ENCODE data around the gene OBSCN.

OBSCN gene

GRCh38 chr1:228337711-228338520 is 130.1 kb downstream of the OBSCN start:
- Histone ChIP-seq H3K9me3 (ENCODE audit: control insufficient read depth, insufficient read depth, low read length) (no peaks in the 10 kb centered on the region), H3K27me3 (ENCODE audit: control insufficient read depth, insufficient read depth, low read length) (no peaks in the 10 kb centered on the region), H3K36me3 (ENCODE audit: control insufficient read depth, insufficient read depth, low read length) (peaks cover 5% of the 10 kb centered on the region), H3K4me3 (ENCODE audit: low read depth, low read length) (no peak overlapping the region), H3K9ac (ENCODE audit: low read depth, low read length) (no peak overlapping the region), H3K4me1 (ENCODE audit: control insufficient read depth, insufficient read depth, low read length) (no peaks in the 10 kb centered on the region), H3K27ac (ENCODE audit: low read depth, low read length) (no peak overlapping the region)

GRCh38 chr1:228338521-228339051 is 130.7 kb downstream of the OBSCN start:
- H3K4me3 ChIP-seq (ENCODE audit: low read depth, low read length), result no peak overlapping the region
- H3K9ac ChIP-seq (ENCODE audit: low read depth, low read length), result no peak overlapping the region
- H3K36me3 ChIP-seq (ENCODE audit: control insufficient read depth, insufficient read depth, low read length), result peaks cover 5% of the 10 kb centered on the region
- H3K27ac ChIP-seq (ENCODE audit: low read depth, low read length), result no peak overlapping the region
- H3K4me1 ChIP-seq (ENCODE audit: control insufficient read depth, insufficient read depth, low read length), result no peaks in the 10 kb centered on the region
- H3K27me3 ChIP-seq (ENCODE audit: control insufficient read depth, insufficient read depth, low read length), result no peaks in the 10 kb centered on the region
- H3K9me3 ChIP-seq (ENCODE audit: control insufficient read depth, insufficient read depth, low read length), result no peaks in the 10 kb centered on the region

- no peak overlapping the region for H3K9ac ChIP-seq (ENCODE audit: low read depth, low read length)
- H3K4me1 ChIP-seq (ENCODE audit: control insufficient read depth, insufficient read depth, low read length), result no peaks in the 10 kb centered on the region
- no peak overlapping the region for H3K27ac ChIP-seq (ENCODE audit: low read depth, low read length)
- peaks cover 5% of the 10 kb centered on the region for H3K36me3 ChIP-seq (ENCODE audit: control insufficient read depth, insufficient read depth, low read length)
- H3K27me3 ChIP-seq (ENCODE audit: control insufficient read depth, insufficient read depth, low read length), result no peaks in the 10 kb centered on the region
- no peak overlapping the region for H3K4me3 ChIP-seq (ENCODE audit: low read depth, low read length)
- H3K9me3 ChIP-seq (ENCODE audit: control insufficient read depth, insufficient read depth, low read length), result no peaks in the 10 kb centered on the region
Measured at GRCh38 chr1:228339059-228339704, 131.3 kb downstream of the OBSCN start.

GRCh38 chr1:228339766-228340685 is 132.2 kb downstream of the OBSCN start:
- Histone ChIP-seq H3K36me3 (ENCODE audit: control insufficient read depth, insufficient read depth, low read length) (peaks cover 5% of the 10 kb centered on the region), H3K27me3 (ENCODE audit: control insufficient read depth, insufficient read depth, low read length) (no peaks in the 10 kb centered on the region), H3K9me3 (ENCODE audit: control insufficient read depth, insufficient read depth, low read length) (no peaks in the 10 kb centered on the region), H3K4me1 (ENCODE audit: control insufficient read depth, insufficient read depth, low read length) (no peaks in the 10 kb centered on the region), H3K4me3 (ENCODE audit: low read depth, low read length) (no peak overlapping the region), H3K27ac (ENCODE audit: low read depth, low read length) (no peak overlapping the region), H3K9ac (ENCODE audit: low read depth, low read length) (no peak overlapping the region)

- Histone ChIP-seq H3K27ac (ENCODE audit: low read depth, low read length) (no peak overlapping the region), H3K36me3 (ENCODE audit: control insufficient read depth, insufficient read depth, low read length) (peaks cover 5% of the 10 kb centered on the region), H3K9me3 (ENCODE audit: control insufficient read depth, insufficient read depth, low read length) (no peaks in the 10 kb centered on the region), H3K4me1 (ENCODE audit: control insufficient read depth, insufficient read depth, low read length) (no peaks in the 10 kb centered on the region), H3K9ac (ENCODE audit: low read depth, low read length) (no peak overlapping the region), H3K27me3 (ENCODE audit: control insufficient read depth, insufficient read depth, low read length) (no peaks in the 10 kb centered on the region), H3K4me3 (ENCODE audit: low read depth, low read length) (no peak overlapping the region)
Measured at GRCh38 chr1:228340686-228341449, 133.0 kb downstream of the OBSCN start.

GRCh38 chr1:228341450-228341813 is 133.6 kb downstream of the OBSCN start:
- no peak overlapping the region for H3K27ac ChIP-seq (ENCODE audit: low read depth, low read length)
- H3K9me3 ChIP-seq (ENCODE audit: control insufficient read depth, insufficient read depth, low read length), result no peaks in the 10 kb centered on the region
- H3K9ac ChIP-seq (ENCODE audit: low read depth, low read length), result no peak overlapping the region
- no peaks in the 10 kb centered on the region for H3K4me1 ChIP-seq (ENCODE audit: control insufficient read depth, insufficient read depth, low read length)
- H3K36me3 ChIP-seq (ENCODE audit: control insufficient read depth, insufficient read depth, low read length), result peaks cover 5% of the 10 kb centered on the region
- no peak overlapping the region for H3K4me3 ChIP-seq (ENCODE audit: low read depth, low read length)
- no peaks in the 10 kb centered on the region for H3K27me3 ChIP-seq (ENCODE audit: control insufficient read depth, insufficient read depth, low read length)

GRCh38 chr1:228341814-228342626 is 134.2 kb downstream of the OBSCN start:
- Histone ChIP-seq H3K27me3 (ENCODE audit: control insufficient read depth, insufficient read depth, low read length) (no peaks in the 10 kb centered on the region), H3K4me3 (ENCODE audit: low read depth, low read length) (no peak overlapping the region), H3K9ac (ENCODE audit: low read depth, low read length) (no peak overlapping the region), H3K4me1 (ENCODE audit: control insufficient read depth, insufficient read depth, low read length) (no peaks in the 10 kb centered on the region), H3K36me3 (ENCODE audit: control insufficient read depth, insufficient read depth, low read length) (peaks cover 5% of the 10 kb centered on the region), H3K9me3 (ENCODE audit: control insufficient read depth, insufficient read depth, low read length) (no peaks in the 10 kb centered on the region), H3K27ac (ENCODE audit: low read depth, low read length) (no peak overlapping the region)

- Histone ChIP-seq H3K36me3 (ENCODE audit: control insufficient read depth, insufficient read depth, low read length) (peaks cover 5% of the 10 kb centered on the region), H3K4me3 (ENCODE audit: low read depth, low read length) (no peak overlapping the region), H3K9ac (ENCODE audit: low read depth, low read length) (no peak overlapping the region), H3K27ac (ENCODE audit: low read depth, low read length) (no peak overlapping the region), H3K27me3 (ENCODE audit: control insufficient read depth, insufficient read depth, low read length) (no peaks in the 10 kb centered on the region), H3K4me1 (ENCODE audit: control insufficient read depth, insufficient read depth, low read length) (no peaks in the 10 kb centered on the region), H3K9me3 (ENCODE audit: control insufficient read depth, insufficient read depth, low read length) (no peaks in the 10 kb centered on the region)
Measured at GRCh38 chr1:228342627-228343190, 134.9 kb downstream of the OBSCN start.

- H3K4me3 ChIP-seq (ENCODE audit: low read depth, low read length), result no peak overlapping the region
- H3K4me1 ChIP-seq (ENCODE audit: control insufficient read depth, insufficient read depth, low read length), result no peaks in the 10 kb centered on the region
- H3K9me3 ChIP-seq (ENCODE audit: control insufficient read depth, insufficient read depth, low read length), result no peaks in the 10 kb centered on the region
- H3K27me3 ChIP-seq (ENCODE audit: control insufficient read depth, insufficient read depth, low read length), result no peaks in the 10 kb centered on the region
- no peak overlapping the region for H3K9ac ChIP-seq (ENCODE audit: low read depth, low read length)
- peaks cover 5% of the 10 kb centered on the region for H3K36me3 ChIP-seq (ENCODE audit: control insufficient read depth, insufficient read depth, low read length)
- H3K27ac ChIP-seq (ENCODE audit: low read depth, low read length), result no peak overlapping the region
Measured at GRCh38 chr1:228343191-228343661, 135.4 kb downstream of the OBSCN start.

All from HUES48 (cell line).